ENCODE measurements around the gene C7orf33. TPM values are rescaled to one million over a fixed set of nuclear protein-coding genes. Genes with fewer than 3 reads are reported as not detected.
A peak's percentile ranks its signal among the peaks of the same experiment; 100 is the strongest.

The C7orf33 gene
- total and polyA plus RNA-seq, 2 of the 8 experiments (the other 6 are each of a cell fraction or from before 2014, with no cell fraction given): not detected

DNA sequence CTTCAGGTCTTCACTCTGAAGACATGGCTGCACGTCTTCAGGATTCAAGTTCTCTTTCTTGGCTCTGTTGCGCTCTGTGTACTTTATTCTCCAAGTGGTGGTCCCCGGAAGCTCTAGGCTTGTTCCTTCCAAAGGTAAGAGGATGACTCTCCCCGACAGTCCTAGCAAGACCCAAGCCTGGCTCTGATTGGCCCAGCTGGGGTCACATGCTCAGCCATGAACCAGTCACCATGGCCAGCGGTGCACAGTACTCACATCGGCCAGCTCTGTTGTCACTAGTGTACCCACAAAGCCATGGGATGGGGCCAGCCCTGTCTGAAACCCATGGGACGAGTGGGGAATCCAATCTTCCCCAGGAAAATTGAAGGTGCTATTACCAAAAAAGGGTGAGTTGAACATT lies 5.2 kb upstream of the C7orf33 start:
- Histone ChIP-seq H2AK5ac (ENCODE audit: low read depth, low read length) (0 out of 2 replicates have a peak overlapping the region, but pooled peaks have one; percentile 53), H4K5ac (ENCODE audit: insufficient read length, low read depth, low read length) (no peak overlapping the region), H2BK12ac (ENCODE audit: low read depth, low read length) (no peak overlapping the region), H3K79me1 (ENCODE audit: low read depth, low read length) (no peaks in the 10 kb centered on the region), H3K23ac (ENCODE audit: insufficient read length) (no peak overlapping the region), H3K9me3 (ENCODE audit: insufficient read depth in 2 of 2, low read depth in 1 of 2, low read length in 1 of 2) (no peaks in the 10 kb centered on the region), H3K27me3 (replicated peaks in 1 of 4; ENCODE audit: control insufficient read depth in 3 of 4, extremely low read depth in 1 of 4, insufficient read depth in 3 of 4, low read length in 3 of 4) (no peaks in the 10 kb centered on the region), H3K36me3 (ENCODE audit: control insufficient read depth in 2 of 4, insufficient read depth in 4 of 4, low read length in 3 of 4) (no peaks in the 10 kb centered on the region), H3K27ac (ENCODE audit: low read depth, low read length) (no peak overlapping the region), H3K4ac (replicated peaks; ENCODE audit: insufficient read length, low read depth, low read length) (no peak overlapping the region), H2BK120ac (replicated peaks; ENCODE audit: low read depth, low read length) (no peak overlapping the region), H3K4me2 (ENCODE audit: insufficient read depth in 1 of 2, low read depth in 2 of 2, low read length in 2 of 2) (no peak overlapping the region), H3K14ac (ENCODE audit: insufficient read length) (no peak overlapping the region), H3K9ac (replicated peaks in 1 of 4; ENCODE audit: extremely low read depth in 1 of 4, low read depth in 3 of 4, low read length in 3 of 4) (no peak overlapping the region), H2BK15ac (ENCODE audit: low read length) (no peak overlapping the region), H3K18ac (ENCODE audit: extremely low read depth, low read length) (no peak overlapping the region), H3K4me1 (replicated peaks in 1 of 4; ENCODE audit: control insufficient read depth in 3 of 4, insufficient read depth in 4 of 4, low read length in 3 of 4) (peaks cover 3 to 12% (median 11%) of the 10 kb centered on the region in 4 experiments; a peak in 6 of 7 replicates), H3K23me2 (ENCODE audit: low read depth, low read length) (no peaks in the 10 kb centered on the region), H3K4me3 (ENCODE audit: extremely low read depth in 1 of 4, insufficient read depth in 2 of 4, low read depth in 3 of 4, low read length in 4 of 4) (no peak overlapping the region), H4K8ac (ENCODE audit: extremely low read depth, insufficient read depth, low read length) (no peak overlapping the region), H2BK5ac (ENCODE audit: low read depth, low read length) (no peak overlapping the region), H2AFZ (ENCODE audit: low read length) (no peak overlapping the region), H2BK20ac (ENCODE audit: low read length) (0 out of 2 replicates have a peak overlapping the region, but pooled peaks have one; percentile 48), H4K91ac (replicated peaks; ENCODE audit: insufficient read length, low read length) (no peak overlapping the region), H4K20me1 (replicated peaks in 1 of 2; ENCODE audit: control insufficient read depth in 1 of 2, insufficient read depth in 2 of 2, low read length in 2 of 2) (no peaks in the 10 kb centered on the region), H3K79me2 (ENCODE audit: control insufficient read depth in 1 of 2, insufficient read depth in 2 of 2, low read length in 2 of 2) (no peaks in the 10 kb centered on the region), H3K56ac (replicated peaks; ENCODE audit: insufficient read length, low read depth, low read length) (no peak overlapping the region)
- POLR2A ChIA-PET (ENCODE audit: partially characterized antibody): interaction anchor here (0.7 kb wide), 1 partner anchor 115 kb away, joined by 3 read pairs; no protein-coding TSS in a partner anchor
- CTCF ChIA-PET (ENCODE audit: partially characterized antibody): interaction anchor here (1.2 to 2.9 kb wide), 3 partner anchors 10 to 27 kb away, joined by 4 to 28 read pairs (median 5); no protein-coding TSS in a partner anchor
- WGBS, 2 experiments (ENCODE audit: extremely low coverage in 1 of 2, insufficient coverage in 1 of 2, insufficient read length in 1 of 2, insufficient replicate concordance in 2 of 2, low coverage in 1 of 2, low lambda C conversion rate in 2 of 2, missing lambda C conversion rate in 1 of 2): 93% methylated on average over 7 of the region's 7 CpGs; no CpG with 5 or more reads in 1 of the 2 experiments
- FAIRE-seq: no peak
- no peak for DNase-seq (ENCODE audit: low read depth in 1 of 2, low spot score in 2 of 2)
- TF ChIP-seq, protein P1, sequence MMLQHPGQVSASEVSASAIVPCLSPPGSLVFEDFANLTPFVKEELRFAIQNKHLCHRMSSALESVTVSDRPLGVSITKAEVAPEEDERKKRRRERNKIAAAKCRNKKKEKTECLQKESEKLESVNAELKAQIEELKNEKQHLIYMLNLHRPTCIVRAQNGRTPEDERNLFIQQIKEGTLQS (IDR thresholded peaks at IDR 0.05; ENCODE audit: insufficient read depth, low read depth, low read length): no peak
- TF ChIP-seq RXRA (IDR thresholded peaks at IDR 0.05; ENCODE audit: insufficient read depth, low read depth, low read length): no peak
- TF ChIP-seq RFX5 (IDR thresholded peaks at IDR 0.05; ENCODE audit: borderline replicate concordance, low read depth, low read length): no peak
- no peak for TF ChIP-seq RBBP5 (IDR thresholded peaks at IDR 0.05; ENCODE audit: borderline replicate concordance, low read depth, low read length)
- TF ChIP-seq POU5F1 (IDR thresholded peaks at IDR 0.05; ENCODE audit: low read depth, low read length): no peak
- TF ChIP-seq BACH1 (IDR thresholded peaks at IDR 0.05; ENCODE audit: low read length): no peak
- no peak for TF ChIP-seq CBX8 (IDR thresholded peaks at IDR 0.05; ENCODE audit: borderline replicate concordance, low read depth, low read length)
- no peak for TF ChIP-seq NRF1 (IDR thresholded peaks at IDR 0.05; ENCODE audit: low read depth, low read length)
- TF ChIP-seq MAX (IDR thresholded peaks at IDR 0.05): no peak
- no peak for TF ChIP-seq SP4 (IDR thresholded peaks at IDR 0.05; ENCODE audit: low read length)
- no peak for TF ChIP-seq KDM4A (IDR thresholded peaks at IDR 0.05; ENCODE audit: low read depth, low read length, severe bottlenecking)
- TF ChIP-seq CREB1 (IDR thresholded peaks at IDR 0.05): no peak
- TF ChIP-seq NANOG (IDR thresholded peaks at IDR 0.05; ENCODE audit: insufficient read depth, low read depth, low read length, poor library complexity, severe bottlenecking): no peak
- TF ChIP-seq CEBPB (IDR thresholded peaks at IDR 0.05; ENCODE audit: low read depth, low read length): no peak

Data from H1 (cell line).